Body of pancreas (tissue), 4 donors: ENCODE data around the gene PSD4. TPM values are rescaled to one million over a fixed set of nuclear protein-coding genes. Genes with fewer than 3 reads are reported as not detected.

Experiments
- ATAC-seq: fragments of 150-250 bp; one replicate; pipeline ENCODE4 v1.9.1; 2016
- DNase-seq, 4 donors: peaks; one replicate each; pipeline ENCODE4 v3.0.0-alpha.2; 2019
- H3K27ac ChIP-seq, 4 donors: fragments of 200-600 bp; sonication (generic); 1 replicate in 3 of 4; 2 replicates in 1 of 4; pipeline versions ENCODE4 v1.5.1 to v1.6.1; 2016 to 2019; ENCODE audit warnings: mild to moderate bottlenecking in 1 of 4, mixed read lengths in 1 of 4, moderate library complexity in 1 of 4
- H3K27me3 ChIP-seq, 2 donors: fragments of 200-600 bp; sonication (generic); one replicate each; pipeline ENCODE4 v1.6.0; 2016; ENCODE audit warnings: mild to moderate bottlenecking in 1 of 2
- H3K36me3 ChIP-seq, 2 donors: fragments of 200-600 bp; sonication (generic); replicated peaks in 1 of 2; 2 replicates each; pipeline ENCODE4 v1.5.1; 2016; ENCODE audit warnings: low read depth in 2 of 2; ENCODE audit not compliant: insufficient read depth in 1 of 2
- H3K4me1 ChIP-seq: fragments of 200-600 bp; sonication (generic); one replicate; pipeline ENCODE4 v1.6.0; 2016
- H3K4me3 ChIP-seq, 2 donors: fragments of 200-600 bp; sonication (generic); 1 replicate in 1 of 2; 2 replicates in 1 of 2; pipeline ENCODE4 v1.5.1; 2016 to 2019
- H3K9me3 ChIP-seq, 3 donors: fragments of 200-600 bp; sonication (generic); 1 replicate in 2 of 3; 2 replicates in 1 of 3; pipeline ENCODE4 v1.5.1; 2016
- CTCF ChIP-seq, 7 experiments: fragments of 450-650 bp in 4 of 7; fragments of 200-600 bp in 3 of 7; sonication (generic) in 3 of 7; IDR thresholded peaks; one replicate each; pipeline ENCODE4 v1.5.1; 2016 to 2019; ENCODE audit warnings: antibody characterized with exemption in 7 of 7
- POLR2A ChIP-seq, 3 donors: fragments of 450-650 bp; IDR thresholded peaks; one replicate each; pipeline ENCODE4 v1.6.1; 2016; ENCODE audit warnings: antibody characterized with exemption in 3 of 3, mild to moderate bottlenecking in 2 of 3
- WGBS, 2 donors: methylation state at CpG; one replicate each; pipeline ENCODE4 v1.1.5; 2017; 5-methylcytosine and 5-hydroxymethylcytosine counted together
- intact Hi-C: fragments of 100-400 bp; cut with DNase I; formaldehyde crosslinking; loops from one replicate; pipeline ENCODE4 v1.15.1; 2023
- total RNA-seq, 2 donors: library from RNA; depleted of rRNA; stranded (reverse); fragments of >200 nt; gene quantifications; one replicate each; pipeline ENCODE4 v1.1.0, GENCODE V29; 2016

PSD4 gene
- total RNA-seq, 2 donors from 2014 or later: 40.5 to 83.4 TPM

- intact Hi-C loops: no loop called here
- Histone ChIP-seq H3K27ac (no peak overlapping the region), H3K9me3 (no peaks in the 10 kb centered on the region), H3K4me3 (no peak overlapping the region), H3K27me3 (no peaks in the 10 kb centered on the region), H3K4me1 (peaks cover 41% of the 10 kb centered on the region), H3K36me3 (no peaks in the 10 kb centered on the region)
- ATAC-seq (no peak), DNase-seq (no peak)
- TF ChIP-seq POLR2A (IDR thresholded peaks at IDR 0.05) (no peak), CTCF (IDR thresholded peaks at IDR 0.05) (no peak)
- 77 to 85% methylated on average over 2 of the region's 2 CpGs for whole genome bisulfite sequencing, 2 donors
Measured at GRCh38 chr2:113183703-113184102, 9.9 kb downstream of the PSD4 start.

GRCh38 chr2:113184531-113185230, 10.9 kb downstream of the PSD4 start:
- H3K9me3 ChIP-seq: no peaks in the 10 kb centered on the region
- no peak overlapping the region for H3K4me3 ChIP-seq
- H3K36me3 ChIP-seq: no peaks in the 10 kb centered on the region
- peak overlapping the region in 1 of 4 donors; percentile 6 for H3K27ac ChIP-seq
- 87 to 96% methylated on average over 7 to 8 of the region's 8 CpGs for WGBS, 2 donors
- TF ChIP-seq CTCF (IDR thresholded peaks at IDR 0.05): no peak
- no peak for TF ChIP-seq POLR2A (IDR thresholded peaks at IDR 0.05)
- H3K4me1 ChIP-seq: peaks cover 40% of the 10 kb centered on the region
- no peaks in the 10 kb centered on the region for H3K27me3 ChIP-seq
- intact Hi-C loops: no loop called here
- no peak for ATAC-seq
- no peak for DNase-seq

- intact Hi-C loops: no loop called here
- H3K4me1 ChIP-seq: peaks cover 28% of the 10 kb centered on the region
- no peaks in the 10 kb centered on the region for H3K36me3 ChIP-seq
- no peak overlapping the region for H3K4me3 ChIP-seq
- H3K9me3 ChIP-seq: no peaks in the 10 kb centered on the region
- ATAC-seq: peak; percentile 81
- DNase-seq: peak; percentile 61 to 82 (median 76)
- TF ChIP-seq POLR2A (IDR thresholded peaks at IDR 0.05) (no peak), CTCF (IDR thresholded peaks at IDR 0.05) (no peak)
- WGBS, 2 donors: 54 to 66% methylated on average over 4 to 10 of the region's 10 CpGs
- peak overlapping the region in 3 of 4 donors; percentile 15 to 45 (median 32) for H3K27ac ChIP-seq
- no peaks in the 10 kb centered on the region for H3K27me3 ChIP-seq
Measured at GRCh38 chr2:113185664-113186432, 12.1 kb downstream of the PSD4 start.

DNA sequence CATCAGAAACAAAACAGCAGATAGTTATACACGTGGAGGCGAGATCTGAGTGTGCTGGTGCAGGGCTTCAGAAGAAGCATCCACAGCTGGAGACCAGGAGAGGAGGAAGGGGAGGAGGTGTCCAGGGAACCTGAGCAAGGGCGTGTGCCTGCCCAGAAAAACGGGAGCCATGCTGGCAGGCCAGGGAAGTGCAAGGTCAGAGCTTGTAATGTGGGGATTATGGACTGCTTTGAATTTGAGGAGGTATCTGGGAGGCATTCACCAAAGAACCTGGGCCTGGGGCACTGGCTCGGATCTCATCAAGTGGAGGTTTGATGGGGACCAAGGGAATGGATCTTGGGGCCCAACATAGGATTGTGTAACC, 12.6 kb downstream of the PSD4 start:
- ATAC-seq (no peak), DNase-seq (no peak)
- H3K27ac ChIP-seq: no peak overlapping the region
- H3K4me3 ChIP-seq: no peak overlapping the region
- TF ChIP-seq CTCF (IDR thresholded peaks at IDR 0.05) (no peak), POLR2A (IDR thresholded peaks at IDR 0.05) (no peak)
- no peaks in the 10 kb centered on the region for H3K9me3 ChIP-seq
- H3K27me3 ChIP-seq: no peaks in the 10 kb centered on the region
- no peaks in the 10 kb centered on the region for H3K36me3 ChIP-seq
- intact Hi-C loops: no loop called here
- H3K4me1 ChIP-seq: peaks cover 23% of the 10 kb centered on the region
- WGBS, 2 donors: 74 to 77% methylated on average over 5 of the region's 5 CpGs
